Measurements from ENCODE around the gene FIBP.

DNA sequence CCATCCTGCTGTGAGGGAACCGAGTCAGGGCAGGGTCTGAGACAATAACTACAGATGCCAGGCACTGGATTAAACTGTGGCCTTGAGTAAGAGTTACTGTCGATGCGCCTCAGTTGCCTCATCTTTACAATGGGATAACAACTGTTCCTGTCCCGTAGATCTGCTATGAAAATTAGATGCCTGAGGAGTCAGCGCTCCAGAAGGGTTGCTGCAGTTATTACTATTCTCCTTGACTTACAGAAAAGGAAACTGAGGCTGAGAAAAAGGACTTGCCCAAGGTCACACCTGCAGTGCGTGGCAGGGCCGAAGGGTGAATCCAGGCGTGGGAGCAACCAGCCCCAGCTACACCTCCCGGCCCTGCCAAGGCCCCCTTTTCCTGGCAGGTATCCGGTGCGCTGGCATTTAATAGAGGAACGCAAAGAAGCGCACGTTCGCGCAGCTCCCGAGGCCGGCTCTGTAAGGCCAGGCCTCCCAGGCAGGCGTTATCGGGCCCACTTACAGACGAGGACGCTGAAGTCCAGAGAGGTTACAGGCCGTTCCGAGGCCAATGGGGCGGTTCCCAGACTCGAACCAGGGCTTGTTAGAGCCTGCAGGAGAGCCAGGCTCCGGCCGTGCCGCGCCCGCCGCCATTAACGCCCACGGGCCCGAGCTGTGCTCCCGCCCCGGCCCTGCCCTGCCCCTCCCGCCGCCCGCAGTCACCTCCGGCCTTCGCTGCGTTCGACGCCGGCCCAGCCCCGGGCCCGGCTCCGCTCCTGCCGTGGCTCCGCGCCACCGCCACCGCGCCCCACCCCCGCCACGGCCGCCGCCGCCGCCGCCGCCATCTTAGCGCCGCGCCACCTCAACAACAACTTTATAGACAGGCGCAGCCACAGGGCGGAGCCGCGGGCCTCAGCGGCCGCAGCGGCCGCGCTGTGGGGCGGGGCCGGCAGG is 30.2 kb upstream of the FIBP start, which contains the start of gene C11orf68:
- no peak for TF ChIP-seq EZH2 (IDR thresholded peaks at IDR 0.05; ENCODE audit: borderline replicate concordance, low read depth, low read length, severe bottlenecking)
- TF ChIP-seq, protein P1, sequence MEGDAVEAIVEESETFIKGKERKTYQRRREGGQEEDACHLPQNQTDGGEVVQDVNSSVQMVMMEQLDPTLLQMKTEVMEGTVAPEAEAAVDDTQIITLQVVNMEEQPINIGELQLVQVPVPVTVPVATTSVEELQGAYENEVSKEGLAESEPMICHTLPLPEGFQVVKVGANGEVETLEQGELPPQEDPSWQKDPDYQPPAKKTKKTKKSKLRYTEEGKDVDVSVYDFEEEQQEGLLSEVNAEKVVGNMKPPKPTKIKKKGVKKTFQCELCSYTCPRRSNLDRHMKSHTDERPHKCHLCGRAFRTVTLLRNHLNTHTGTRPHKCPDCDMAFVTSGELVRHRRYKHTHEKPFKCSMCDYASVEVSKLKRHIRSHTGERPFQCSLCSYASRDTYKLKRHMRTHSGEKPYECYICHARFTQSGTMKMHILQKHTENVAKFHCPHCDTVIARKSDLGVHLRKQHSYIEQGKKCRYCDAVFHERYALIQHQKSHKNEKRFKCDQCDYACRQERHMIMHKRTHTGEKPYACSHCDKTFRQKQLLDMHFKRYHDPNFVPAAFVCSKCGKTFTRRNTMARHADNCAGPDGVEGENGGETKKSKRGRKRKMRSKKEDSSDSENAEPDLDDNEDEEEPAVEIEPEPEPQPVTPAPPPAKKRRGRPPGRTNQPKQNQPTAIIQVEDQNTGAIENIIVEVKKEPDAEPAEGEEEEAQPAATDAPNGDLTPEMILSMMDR (IDR thresholded peaks at IDR 0.05; ENCODE audit: borderline replicate concordance, extremely low read depth, low read length, poor library complexity, severe bottlenecking), result no peak
